Mononuclear cell (primary cell): ENCODE results near the gene TRMT112. TPM values are rescaled to one million over a fixed set of nuclear protein-coding genes. Genes with fewer than 3 reads are reported as not detected.
A peak's percentile ranks its signal among the peaks of the same experiment; 100 is the strongest.
"Not testable (repeated sequence)": the region's sequence is repeated elsewhere in the genome, so short reads cannot be mapped to it uniquely, and the experiment has no call there.

Experiments
- H3K27me3 ChIP-seq: 2 replicates; pipeline ENCODE4 v1.6.0; 2011; ENCODE audit warnings: low read length, control low read depth; ENCODE audit not compliant: insufficient read depth
- H3K4me1 ChIP-seq: 2 replicates; pipeline ENCODE4 v1.5.1; 2011; ENCODE audit warnings: mild to moderate bottlenecking, low read length, control low read depth; ENCODE audit not compliant: insufficient read depth
- H3K4me3 ChIP-seq: 2 replicates; pipeline ENCODE4 v1.5.1; 2011; ENCODE audit warnings: mild to moderate bottlenecking, low read length, moderate library complexity
- H3K9me3 ChIP-seq: 2 replicates; pipeline ENCODE4 v1.5.1; 2011; ENCODE audit warnings: low read depth, mild to moderate bottlenecking, control low read depth, low read length
- total RNA-seq: library from RNA; depleted of rRNA; stranded (reverse); fragments of >200 nt; gene quantifications from one replicate; pipeline ENCODE4 v1.2.3, GENCODE V29; 2012

The TRMT112 gene
- total RNA-seq, 1 donor: 62.1 TPM

GRCh38 chr11:64313491-64314145, 3.7 kb downstream of the TRMT112 start:
- Histone ChIP-seq H3K9me3 (no peaks in the 10 kb centered on the region), H3K27me3 (no peaks in the 10 kb centered on the region), H3K4me3 (no peak overlapping the region), H3K4me1 (peaks cover 17% of the 10 kb centered on the region)

- no peak overlapping the region for H3K4me3 ChIP-seq
These were observed 4.4 kb downstream of the TRMT112 start for GRCh38 chr11:64312947-64313346.

GRCh38 chr11:64307795-64308194, 9.6 kb downstream of the TRMT112 start:
- not testable (repeated sequence) for H3K27me3 ChIP-seq, H3K9me3 ChIP-seq, H3K4me3 ChIP-seq
- H3K4me1 ChIP-seq: peaks cover 27% of the 10 kb centered on the region

More at GRCh38 chr11:64312947-64313346, 4.4 kb downstream of the TRMT112 start:
- Histone ChIP-seq H3K9me3 (no peaks in the 10 kb centered on the region), H3K4me1 (peaks cover 13% of the 10 kb centered on the region), H3K27me3 (no peaks in the 10 kb centered on the region)

GRCh38 chr11:64306876-64307622, 10.3 kb downstream of the TRMT112 start:
- no peaks in the 10 kb centered on the region for H3K27me3 ChIP-seq
- no peaks in the 10 kb centered on the region for H3K9me3 ChIP-seq
- peaks cover 27% of the 10 kb centered on the region for H3K4me1 ChIP-seq
- peak overlapping the region; percentile 62 for H3K4me3 ChIP-seq

GRCh38 chr11:64306563-64306875, 10.8 kb downstream of the TRMT112 start:
- Histone ChIP-seq H3K27me3 (peaks cover 3% of the 10 kb centered on the region), H3K4me3 (peak overlapping the region; percentile 62), H3K9me3 (no peaks in the 10 kb centered on the region), H3K4me1 (peaks cover 29% of the 10 kb centered on the region)

GRCh38 chr11:64305691-64306562, 11.4 kb downstream of the TRMT112 start:
- H3K27me3 ChIP-seq: peaks cover 3% of the 10 kb centered on the region
- H3K4me3 ChIP-seq: peak overlapping the region; percentile 62
- H3K4me1 ChIP-seq: peaks cover 35% of the 10 kb centered on the region
- H3K9me3 ChIP-seq: no peaks in the 10 kb centered on the region

- H3K27me3 ChIP-seq: peaks cover 11% of the 10 kb centered on the region
- peaks cover 42% of the 10 kb centered on the region for H3K4me1 ChIP-seq
- H3K4me3 ChIP-seq: peak within 1 kb of the TSS; percentile 65
- no peaks in the 10 kb centered on the region for H3K9me3 ChIP-seq
These were observed 12.2 kb downstream of the TRMT112 start, which contains the start of gene ESRRA for GRCh38 chr11:64305075-64305690. Gene ESRRA (plus strand): TSS chr11:64305524. CDS start chr11:64307180, 1,656 bp downstream.

- Histone ChIP-seq H3K9me3 (no peaks in the 10 kb centered on the region), H3K4me3 (peak overlapping the region; percentile 65), H3K27me3 (peaks cover 18% of the 10 kb centered on the region), H3K4me1 (peaks cover 49% of the 10 kb centered on the region)
These were observed 12.9 kb downstream of the TRMT112 start for GRCh38 chr11:64304316-64305072.

GRCh38 chr11:64304032-64304315, 13.4 kb downstream of the TRMT112 start:
- H3K27me3 ChIP-seq: peaks cover 23% of the 10 kb centered on the region
- H3K4me1 ChIP-seq: peaks cover 54% of the 10 kb centered on the region
- no peaks in the 10 kb centered on the region for H3K9me3 ChIP-seq
- peak overlapping the region; percentile 65 for H3K4me3 ChIP-seq

- Histone ChIP-seq H3K27me3 (peaks cover 29% of the 10 kb centered on the region), H3K4me1 (peaks cover 55% of the 10 kb centered on the region), H3K4me3 (no peak overlapping the region), H3K9me3 (no peaks in the 10 kb centered on the region)
These were observed 14.0 kb downstream of the TRMT112 start for GRCh38 chr11:64303109-64304031.

- Histone ChIP-seq H3K4me3 (no peak within 1 kb of the TSS), H3K4me1 (peaks cover 40% of the 10 kb centered on the region), H3K27me3 (peaks cover 62% of the 10 kb centered on the region), H3K9me3 (no peaks in the 10 kb centered on the region)
These were observed 17.3 kb downstream of the TRMT112 start, which contains the start of gene CATSPERZ for GRCh38 chr11:64299847-64300648. Gene CATSPERZ (plus strand): TSS chr11:64300358. CDS start chr11:64300411, 53 bp downstream.

GRCh38 chr11:64298966-64299846, 18.2 kb downstream of the TRMT112 start:
- H3K4me3 ChIP-seq: no peak overlapping the region
- H3K4me1 ChIP-seq: peaks cover 34% of the 10 kb centered on the region
- peaks cover 71% of the 10 kb centered on the region for H3K27me3 ChIP-seq
- no peaks in the 10 kb centered on the region for H3K9me3 ChIP-seq
